Kidney tubule cell (primary cell): ENCODE data around the gene CTSC.
"Not testable (repeated sequence)": the region's sequence is repeated elsewhere in the genome, so short reads cannot be mapped to it uniquely, and the experiment has no call there.

Experiments
- DNase-seq: peaks from one replicate; pipeline ENCODE4 v3.0.0-alpha.2; 2018; ENCODE audit warnings: low spot score

The CTSC gene

DNA sequence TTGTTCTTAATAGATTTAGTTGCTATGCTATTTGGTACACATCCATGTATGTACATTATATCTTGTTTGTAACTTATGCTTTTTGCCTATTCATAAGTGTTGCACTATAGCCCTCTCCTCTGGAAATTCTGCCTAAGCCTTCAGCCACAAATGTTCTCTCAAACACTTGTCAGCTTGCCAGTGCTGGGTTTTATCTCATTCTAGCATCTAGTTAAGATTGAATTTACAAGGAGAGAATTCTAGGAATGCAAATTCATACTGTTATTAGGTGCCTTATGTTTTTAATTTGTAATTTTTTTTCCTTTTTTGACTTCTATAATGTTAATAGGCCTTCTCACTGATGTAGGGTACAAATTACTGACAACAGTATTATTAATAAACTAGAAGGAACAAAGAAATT lies 14.6 kb upstream of the CTSC start:
- DNase-seq = no peak

DNA sequence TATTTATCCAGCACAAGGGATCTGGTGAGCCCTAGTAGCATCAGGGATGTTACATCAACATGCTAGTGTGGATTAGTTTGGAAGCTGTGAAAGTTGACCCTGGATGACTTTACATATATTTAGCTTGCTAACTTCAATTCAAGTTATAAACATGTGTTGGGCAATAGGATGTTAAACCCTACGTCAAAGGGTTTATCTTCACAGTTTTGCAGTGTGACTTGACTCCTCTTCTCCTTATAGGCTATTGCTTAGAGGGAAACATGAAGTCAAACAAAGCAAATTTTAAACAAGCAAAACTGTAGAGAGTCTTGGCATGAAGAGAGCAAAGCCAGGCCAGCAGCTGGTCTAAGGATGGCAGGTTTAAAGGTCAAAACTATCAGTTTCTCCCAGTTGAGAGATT lies 11.3 kb upstream of the CTSC start:
- DNase-seq = no peak

DNA sequence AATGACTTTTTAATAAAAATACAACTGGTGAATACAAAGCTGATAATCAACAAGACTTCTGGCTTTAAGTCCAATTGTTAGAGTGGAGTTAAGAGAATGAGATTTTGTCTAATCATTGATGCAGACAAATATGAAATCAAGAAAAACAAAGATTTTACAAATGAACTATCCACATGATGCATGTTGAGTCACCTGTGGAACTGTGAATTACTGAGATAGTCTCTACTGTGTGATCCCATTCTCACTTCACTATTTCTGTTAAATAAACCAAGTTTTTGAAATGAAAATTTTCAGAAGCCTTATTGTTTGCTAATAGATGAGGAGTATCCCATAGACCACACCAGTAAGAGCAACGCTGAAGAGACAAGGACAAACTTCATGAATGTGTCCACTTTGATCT lies 8.4 kb upstream of the CTSC start:
- DNase-seq = no peak

DNA sequence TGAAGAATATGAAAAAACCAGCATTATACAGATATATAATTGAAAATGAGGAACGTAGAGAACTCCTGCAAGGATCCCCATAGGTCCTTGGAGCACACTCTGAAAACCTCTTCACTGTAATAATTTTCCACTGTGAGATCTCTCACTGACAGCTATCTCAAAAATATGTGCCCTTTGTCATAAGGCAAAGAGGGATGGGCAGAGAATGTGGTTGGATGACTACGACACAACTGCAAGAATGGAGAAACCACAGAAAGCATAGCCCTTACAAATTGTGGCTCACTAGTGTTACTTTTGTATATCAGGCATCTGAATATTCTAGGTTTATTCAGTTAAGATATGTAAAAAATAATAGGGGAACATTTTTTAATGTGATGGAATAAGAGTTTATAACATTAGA lies 7.9 kb upstream of the CTSC start:
- DNase-seq = peak; percentile 75

DNA sequence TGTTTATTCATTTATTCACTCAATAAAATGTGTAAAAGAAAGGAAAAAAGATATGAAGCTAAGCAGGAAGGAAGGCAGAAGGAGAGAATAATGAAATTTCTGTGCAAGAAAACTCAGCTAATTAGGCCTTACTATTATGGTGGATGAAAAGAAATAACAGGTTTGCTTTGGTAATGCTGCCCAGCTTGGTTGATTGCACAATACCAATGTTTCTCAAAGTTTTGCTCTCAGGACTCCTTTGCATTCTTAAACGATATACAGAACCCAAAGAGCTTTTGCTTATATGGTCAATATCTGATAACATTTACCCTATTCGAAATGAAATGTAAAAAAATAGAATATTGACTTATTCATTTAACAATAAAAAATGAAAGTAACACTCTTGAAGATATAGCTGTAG lies 7.3 kb upstream of the CTSC start:
- DNase-seq = no peak

DNA sequence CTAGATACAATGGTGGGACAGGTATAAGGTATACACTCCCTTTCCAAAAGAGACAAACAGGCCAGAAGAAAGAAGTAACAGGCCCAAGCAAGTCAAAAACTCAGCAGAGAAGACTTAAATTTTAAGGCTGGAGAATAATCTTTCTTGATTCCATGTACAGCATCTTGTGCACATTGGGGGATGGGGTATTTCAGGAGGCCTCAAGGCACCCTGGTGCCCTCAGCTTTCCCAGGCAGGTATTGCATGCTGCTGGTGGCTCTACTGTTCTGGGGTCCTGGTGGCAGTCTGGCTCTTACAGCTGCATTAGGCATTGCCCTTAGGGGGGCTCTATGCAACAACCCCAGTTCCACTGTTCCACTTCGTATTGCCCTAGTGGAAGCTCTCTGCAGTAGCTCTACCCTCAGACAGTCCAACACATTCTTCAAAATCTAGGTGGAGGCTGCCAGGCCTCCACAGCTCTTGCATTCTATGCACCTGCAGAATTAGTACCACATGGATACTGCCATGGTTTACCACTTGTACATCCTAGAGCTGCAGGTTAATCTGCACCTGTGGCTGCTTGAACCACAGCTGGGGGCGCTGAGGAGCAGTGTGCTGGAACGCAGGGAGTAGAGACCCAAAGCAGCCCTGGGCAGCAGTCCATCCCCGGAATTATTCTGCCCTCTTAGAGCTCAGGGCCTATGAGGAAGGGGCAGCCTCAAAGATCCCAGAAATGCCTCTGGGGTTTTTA lies 4.2 kb upstream of the CTSC start:
- DNase-seq = no peak

DNA sequence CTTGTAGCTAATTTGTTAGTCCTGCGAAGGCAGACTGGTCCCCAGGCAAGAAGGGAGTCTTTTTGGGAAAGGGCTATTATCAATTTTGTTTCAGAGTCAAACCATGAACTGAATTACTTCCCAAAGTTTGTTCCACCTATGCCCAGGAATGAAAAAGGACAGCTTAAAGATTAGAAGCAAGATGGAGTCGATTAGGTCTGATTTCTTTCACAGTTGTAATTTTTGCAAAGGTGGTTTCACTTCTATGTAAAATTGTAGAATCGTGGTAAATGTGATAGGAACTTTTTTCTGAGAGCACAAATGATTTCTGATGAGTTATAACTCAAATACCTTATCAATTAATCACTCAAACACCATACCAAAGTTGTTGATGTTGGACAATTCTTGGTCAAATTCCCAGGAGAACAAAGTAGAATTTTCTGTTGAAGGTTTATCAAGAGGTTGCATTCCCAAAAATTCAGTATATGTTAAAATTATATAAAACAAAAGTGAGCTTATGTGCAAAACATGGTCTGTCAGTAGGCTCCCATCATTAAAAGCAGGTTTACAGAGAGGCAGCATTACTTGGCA lies 2.9 kb upstream of the CTSC start:
- no peak for DNase-seq

DNA sequence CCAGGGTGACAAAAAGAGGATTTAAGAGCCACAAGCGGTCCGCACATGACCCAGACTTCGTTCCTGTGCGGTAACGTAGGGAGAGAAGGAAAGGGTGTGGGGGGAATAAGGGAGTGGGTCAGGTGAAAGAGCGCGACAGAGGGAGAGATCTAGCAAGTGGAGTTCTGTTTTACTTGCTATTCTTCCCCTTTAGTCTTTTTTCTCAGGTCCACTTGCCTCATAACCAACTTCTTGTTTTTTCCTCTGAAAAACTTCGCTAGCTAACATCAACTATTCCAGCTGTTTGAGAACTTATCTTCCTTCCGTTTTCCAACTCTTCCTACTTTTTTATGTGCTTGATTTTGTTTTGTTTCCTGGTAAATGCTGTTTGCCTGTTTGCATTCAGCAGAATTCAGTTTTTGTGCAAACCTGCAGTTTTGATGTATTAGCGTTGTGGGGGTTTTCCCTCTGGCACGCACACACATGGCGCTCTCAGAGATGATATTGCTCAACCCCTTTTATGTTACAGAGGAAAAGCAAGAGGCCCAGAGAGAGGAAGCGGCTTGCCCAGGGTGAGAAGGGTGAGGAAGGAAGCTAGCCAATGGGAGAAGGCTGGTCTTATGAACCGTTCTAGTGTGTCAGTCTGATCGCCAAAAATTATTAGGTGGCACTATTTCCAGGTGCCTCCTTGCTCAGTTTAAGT lies 592 bp upstream of the CTSC start:
- peak; percentile 82 for DNase-seq

DNA sequence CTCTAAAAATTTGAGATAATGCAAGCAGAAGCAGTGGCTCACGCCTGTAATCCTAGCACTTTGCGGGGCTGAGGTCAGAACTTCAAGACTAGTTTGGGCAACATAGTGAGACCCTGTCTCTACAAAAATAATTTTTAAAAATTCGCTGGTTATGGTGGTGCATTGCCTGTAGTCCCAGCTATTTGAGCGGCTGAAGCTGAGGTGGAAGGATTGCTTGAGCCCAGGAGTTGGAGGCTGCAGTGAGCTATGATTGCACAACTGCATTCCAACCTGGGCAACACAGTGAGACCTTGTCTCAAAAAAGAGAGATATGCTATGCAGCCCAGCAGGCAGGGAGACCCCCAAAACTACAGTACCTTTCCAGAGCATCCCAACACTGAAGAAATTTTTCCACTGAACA lies 2.3 kb downstream of the CTSC start:
- no peak for DNase-seq

DNA sequence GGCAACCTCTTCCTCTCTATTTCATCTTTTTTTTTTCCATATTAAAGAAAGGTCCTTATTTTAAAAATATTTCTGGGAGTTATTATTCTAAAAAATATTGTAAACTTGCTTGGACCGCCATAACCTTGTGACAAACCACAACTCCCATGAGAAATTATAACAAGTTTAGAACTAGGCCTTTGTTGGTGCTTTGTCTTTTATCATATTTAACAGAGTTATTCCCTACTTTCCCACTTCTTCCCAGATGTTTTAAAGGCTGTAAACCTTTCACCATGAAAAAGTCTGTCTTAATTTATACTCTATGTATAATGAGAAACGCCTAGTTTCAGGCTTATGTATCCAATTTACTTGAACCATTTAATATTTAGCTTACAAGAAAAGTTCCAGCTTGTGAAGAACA lies 3.7 kb downstream of the CTSC start:
- DNase-seq = no peak

DNA sequence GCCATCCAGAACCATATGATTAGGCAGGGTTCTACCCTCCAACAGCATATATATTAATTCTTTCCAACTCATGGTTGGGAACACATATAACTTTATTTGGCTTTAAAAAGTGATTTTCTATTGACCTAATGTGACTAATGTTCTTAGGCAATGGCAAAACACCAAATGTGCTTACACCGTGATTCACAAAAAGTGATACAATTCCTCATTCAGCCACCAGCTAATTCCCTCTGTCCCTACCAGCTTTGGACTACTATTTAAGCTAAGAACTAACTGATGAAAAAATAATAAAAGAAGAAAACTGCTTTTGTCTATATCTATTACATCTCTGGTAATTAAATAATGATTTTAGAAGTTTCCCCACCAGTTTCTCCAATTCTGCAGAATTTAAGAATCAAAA lies 4.7 kb downstream of the CTSC start:
- no peak for DNase-seq

DNA sequence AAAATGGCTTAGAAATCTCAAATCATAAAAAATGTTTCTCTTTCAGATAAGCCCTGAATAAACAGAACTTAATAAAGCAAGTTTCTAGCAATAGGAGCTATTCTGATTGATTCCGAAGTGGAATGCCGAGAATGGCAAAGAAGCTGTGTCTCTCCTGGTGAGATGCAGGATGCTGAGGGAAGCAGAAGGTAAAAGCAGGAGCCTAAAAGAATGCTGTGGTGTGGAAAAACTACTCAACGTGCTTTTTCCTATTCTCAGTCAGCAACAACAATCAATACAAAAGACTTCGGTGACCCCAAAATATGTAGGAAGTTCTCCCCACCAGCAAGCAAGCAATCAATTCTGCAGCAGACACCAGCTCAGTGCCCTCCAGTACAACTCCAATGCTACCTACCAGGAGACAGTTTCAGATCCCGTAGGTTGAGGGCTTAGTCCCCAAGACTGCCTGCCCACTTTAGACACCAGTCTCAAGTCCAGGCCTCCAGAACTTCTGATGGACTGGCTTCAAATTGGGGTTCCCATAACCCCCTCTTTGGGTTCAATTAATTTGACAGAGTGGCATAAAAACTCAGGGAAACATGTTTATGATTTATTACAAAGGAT lies 6.6 kb downstream of the CTSC start:
- DNase-seq = no peak

DNA sequence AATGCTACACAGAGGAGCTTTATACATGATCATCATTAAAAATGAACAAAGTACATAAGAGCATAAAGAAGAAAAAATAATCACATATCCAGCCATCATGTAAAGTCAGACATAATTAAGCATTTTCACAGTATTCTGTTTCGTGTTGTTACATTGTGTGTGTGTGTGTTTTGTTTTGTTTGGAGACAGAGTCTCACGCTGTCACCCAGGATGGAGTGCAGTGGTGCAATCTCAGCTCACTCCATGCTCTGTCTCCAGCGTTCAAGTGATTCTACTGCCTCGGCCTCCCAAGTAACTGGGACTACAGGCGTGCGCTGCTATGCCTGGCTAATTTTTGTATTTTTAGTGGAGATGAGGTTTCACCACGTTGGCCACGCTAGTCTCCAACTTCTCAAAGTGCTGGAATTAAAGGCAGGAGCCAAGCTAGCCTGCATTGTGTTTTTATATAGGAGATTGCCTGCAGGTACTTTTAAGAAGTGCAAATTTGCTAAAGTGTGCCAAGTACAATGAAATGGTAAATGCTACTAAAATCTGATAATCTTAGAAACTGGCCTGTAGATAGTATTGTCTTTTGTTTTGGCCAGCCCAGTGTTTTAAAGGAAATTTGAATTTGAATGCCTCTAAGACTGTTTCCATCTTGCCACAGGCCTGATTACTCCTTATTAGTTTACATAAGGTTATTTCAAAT lies 7.8 kb downstream of the CTSC start:
- DNase-seq = no peak

DNA sequence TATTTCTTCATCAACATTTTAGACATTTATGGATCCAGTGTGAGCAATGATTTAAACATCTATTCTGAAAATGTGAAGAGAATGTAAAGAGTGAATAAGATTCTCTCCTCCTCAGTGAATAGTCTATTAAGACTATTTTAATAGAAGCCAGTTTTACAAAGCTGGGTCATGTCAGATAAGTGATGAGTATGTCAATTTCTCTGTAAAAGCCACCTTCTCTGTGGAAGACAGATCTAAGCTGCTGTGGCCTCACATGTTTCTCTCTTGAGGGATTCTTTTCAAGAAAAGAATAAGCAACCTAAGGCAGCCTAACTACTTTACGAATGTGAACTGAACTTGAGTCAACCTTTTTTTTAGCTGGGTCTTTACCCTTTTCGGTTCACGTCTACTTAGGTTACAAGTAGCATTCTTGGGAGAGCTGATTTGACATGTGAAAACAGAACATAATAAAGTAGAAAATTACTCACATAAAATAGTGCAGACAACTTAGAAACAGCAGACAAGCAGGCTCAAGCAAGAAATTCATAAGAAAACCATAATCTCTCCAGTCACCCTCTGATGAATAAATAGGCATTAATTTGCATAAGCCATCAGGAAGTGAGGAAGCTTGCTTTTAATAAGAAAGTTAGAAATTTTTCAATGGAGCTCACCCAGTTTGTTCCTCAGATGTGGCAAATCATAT lies 9.9 kb downstream of the CTSC start:
- DNase-seq = no peak

DNA sequence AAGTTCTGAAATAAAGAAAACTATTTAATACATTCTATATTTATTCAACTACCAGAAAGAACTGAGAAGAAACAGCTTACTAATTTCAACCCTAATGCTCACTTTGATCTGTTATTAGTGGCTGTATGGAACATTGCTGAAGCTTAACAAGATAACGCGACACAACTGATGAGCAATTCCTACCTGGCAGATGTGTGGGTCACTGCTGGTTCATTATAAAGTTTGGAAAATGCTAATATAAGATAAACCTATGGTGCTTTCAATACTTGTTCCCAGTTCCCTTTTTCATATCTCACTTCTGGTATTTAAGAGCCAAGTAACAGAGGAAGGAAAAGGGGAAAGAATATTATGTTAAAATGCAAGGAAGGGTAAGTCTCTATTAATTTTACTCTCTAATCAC lies 10.5 kb downstream of the CTSC start:
- DNase-seq = no peak

DNA sequence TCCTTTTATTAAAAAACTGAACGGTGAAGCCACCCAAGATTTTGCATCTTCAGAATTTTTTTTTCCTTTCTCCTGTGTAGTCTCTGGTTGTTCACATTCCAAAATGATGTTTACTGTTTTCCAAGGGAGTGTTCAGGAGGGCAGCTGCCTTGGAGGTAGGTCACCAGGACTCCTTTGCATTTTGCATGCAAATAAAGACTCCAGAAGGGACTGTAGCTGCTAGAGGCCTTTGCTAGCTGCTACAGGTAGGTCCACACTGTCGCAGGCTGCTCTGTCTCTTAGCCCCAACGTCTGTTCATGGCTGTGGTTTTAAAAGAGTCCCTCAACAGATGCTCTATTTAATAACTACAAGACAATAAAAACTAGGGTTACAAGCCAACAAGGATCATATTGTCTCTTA lies 11.4 kb downstream of the CTSC start:
- DNase-seq = no peak

DNA sequence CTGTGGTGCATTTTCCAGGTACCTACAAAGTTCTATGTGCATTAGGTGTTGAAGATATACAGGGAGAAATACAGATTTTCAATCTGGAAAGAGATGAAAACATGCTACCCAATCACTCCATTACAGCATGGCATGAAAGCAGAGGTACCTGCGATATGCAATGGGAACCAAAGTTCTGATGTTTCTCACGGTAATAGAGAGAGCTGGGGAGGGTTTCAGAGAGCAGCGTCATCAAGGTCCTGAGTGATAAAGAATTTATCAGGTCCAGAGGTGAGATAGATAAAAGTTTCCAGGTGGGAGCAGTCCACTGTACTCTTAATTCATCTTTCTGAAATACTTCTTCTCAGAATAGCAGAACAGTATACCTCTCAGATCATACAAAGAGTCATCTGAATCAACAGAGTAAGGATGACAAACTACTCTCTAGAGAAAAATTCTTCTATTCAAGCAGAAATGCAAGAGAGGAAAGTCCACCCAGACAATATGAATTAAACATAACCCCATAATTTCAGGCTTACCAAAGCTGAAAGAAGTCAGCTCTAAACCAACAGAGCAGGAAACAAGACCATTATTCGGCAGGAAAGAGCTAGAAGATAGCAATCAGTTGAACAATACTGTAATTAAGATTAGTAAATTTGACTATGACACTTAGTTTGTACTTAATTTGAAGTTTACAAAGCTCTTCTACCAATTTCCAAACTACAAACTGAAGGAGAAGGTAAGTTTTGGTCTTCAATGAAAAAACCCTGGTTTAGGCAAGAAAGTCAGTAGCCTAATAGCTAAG lies 12.8 kb downstream of the CTSC start:
- no peak for DNase-seq

DNA sequence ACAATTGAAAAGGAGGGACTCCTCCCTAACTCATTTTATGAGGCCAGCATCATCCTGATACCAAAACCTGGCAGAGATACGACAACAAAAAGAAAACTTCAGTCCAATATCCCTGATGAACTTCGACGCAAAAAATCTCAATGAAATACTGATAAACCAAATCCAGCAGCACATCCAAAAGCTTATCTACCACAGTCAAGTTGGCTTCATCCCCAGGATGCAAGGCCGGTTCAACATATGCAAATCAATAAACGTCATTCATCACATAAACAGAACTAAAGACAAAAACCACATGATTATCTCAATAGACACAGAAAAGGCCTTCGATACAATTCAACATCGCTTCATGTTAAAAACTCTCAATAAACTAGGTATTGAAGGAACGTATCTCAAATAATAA lies 14.7 kb downstream of the CTSC start:
- DNase-seq = not testable (repeated sequence)

DNA sequence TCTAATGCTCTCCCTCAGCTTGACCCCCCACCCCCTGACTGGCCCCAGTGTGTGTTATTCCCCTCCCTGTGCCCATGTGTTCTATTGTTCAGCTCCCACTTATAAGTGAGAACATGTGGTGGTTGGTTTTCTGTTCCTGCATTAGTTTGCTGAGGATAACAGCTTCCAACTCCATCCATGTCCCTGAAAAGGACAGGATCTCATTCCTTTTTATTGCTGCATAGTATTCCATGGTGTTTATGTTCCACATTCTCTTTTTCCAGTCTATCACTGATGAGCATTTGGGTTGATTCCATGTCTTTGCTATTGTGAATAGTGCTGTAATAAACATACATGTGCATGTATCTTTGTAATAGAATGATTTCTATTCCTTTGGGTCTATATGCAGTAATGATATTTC lies 16.1 kb downstream of the CTSC start:
- DNase-seq = not testable (repeated sequence)

DNA sequence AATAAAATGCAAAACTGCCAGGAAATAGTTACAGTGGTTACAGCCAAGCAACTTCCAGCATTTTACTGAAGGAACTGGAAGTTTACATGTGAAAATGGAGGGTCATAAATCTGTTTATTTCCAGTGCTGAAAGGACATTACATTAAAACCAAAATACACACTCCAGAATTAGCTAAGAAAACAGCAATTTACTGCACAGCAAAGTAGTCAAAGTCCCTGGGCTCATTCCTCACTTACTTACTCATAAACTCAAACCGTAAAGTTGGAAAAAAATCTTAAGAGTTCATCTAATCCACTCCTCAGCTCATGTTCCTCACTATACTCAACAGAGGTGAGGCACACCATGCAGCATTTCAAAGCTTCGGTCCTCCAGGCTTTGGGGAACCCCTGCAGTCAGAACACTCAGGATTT lies 17.4 kb downstream of the CTSC start:
- peak; percentile 45 for DNase-seq

DNA sequence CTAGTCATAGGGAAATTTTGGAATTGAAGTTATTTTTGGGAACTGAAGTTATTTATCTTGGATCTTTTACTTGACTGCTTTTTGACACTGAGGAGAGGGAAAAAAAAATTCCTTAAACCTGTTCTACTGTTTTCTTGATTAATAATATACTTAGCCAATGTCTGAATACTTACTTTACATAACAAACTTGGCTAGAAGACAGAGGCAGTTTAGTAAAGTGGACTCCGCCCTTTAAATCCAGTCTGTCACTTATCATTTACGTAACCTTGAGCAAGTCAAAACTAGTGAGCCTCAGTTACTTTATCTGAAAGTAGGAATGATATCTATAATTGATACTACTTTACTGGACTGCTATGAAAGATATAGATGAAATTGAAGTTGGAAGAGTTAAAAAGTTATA lies 19.5 kb downstream of the CTSC start:
- DNase-seq = peak; percentile 26
